DOHH2 (cell line): ENCODE results near the gene USP12.

Source experiments
- EZH2phosphoT487 ChIP-seq: fragments of 200-600 bp; sonication (generic); IDR thresholded peaks from 2 replicates; pipeline ENCODE4 v1.6.1; 2017; ENCODE audit warnings: borderline replicate concordance, mild to moderate bottlenecking, antibody characterized with exemption, low read length, moderate library complexity, mixed read lengths
- TF ChIP-seq, protein P1 (sequence below): fragments of 200-600 bp; sonication (generic); IDR thresholded peaks from one replicate; pipeline ENCODE4 v1.5.1; 2014; ENCODE audit warnings: antibody characterized with exemption, mild to moderate bottlenecking, low read depth, low read length; ENCODE audit not compliant: poor library complexity, severe bottlenecking

DNA sequence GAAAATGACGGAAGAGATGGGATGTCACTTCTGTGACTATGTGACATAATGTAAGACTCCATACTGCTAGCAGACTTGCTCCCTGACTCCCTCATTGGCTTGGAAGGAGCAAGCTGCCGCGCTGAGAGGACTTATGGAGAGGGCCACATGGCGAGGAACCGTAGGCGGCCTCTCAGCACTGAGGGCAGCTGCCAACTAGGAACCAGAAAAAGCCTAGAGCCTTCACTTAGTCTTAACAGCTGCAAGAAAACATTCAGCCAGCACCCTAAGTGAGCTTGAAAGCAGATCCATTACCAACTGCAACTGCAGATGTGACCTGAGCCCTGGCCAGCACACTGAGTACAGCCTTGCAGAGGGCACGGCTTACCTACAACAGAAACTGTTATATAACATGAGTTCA lies 33.9 kb downstream of the USP12 start:
- TF ChIP-seq, protein P1, sequence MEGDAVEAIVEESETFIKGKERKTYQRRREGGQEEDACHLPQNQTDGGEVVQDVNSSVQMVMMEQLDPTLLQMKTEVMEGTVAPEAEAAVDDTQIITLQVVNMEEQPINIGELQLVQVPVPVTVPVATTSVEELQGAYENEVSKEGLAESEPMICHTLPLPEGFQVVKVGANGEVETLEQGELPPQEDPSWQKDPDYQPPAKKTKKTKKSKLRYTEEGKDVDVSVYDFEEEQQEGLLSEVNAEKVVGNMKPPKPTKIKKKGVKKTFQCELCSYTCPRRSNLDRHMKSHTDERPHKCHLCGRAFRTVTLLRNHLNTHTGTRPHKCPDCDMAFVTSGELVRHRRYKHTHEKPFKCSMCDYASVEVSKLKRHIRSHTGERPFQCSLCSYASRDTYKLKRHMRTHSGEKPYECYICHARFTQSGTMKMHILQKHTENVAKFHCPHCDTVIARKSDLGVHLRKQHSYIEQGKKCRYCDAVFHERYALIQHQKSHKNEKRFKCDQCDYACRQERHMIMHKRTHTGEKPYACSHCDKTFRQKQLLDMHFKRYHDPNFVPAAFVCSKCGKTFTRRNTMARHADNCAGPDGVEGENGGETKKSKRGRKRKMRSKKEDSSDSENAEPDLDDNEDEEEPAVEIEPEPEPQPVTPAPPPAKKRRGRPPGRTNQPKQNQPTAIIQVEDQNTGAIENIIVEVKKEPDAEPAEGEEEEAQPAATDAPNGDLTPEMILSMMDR: no peak
- no peak for TF ChIP-seq EZH2phosphoT487
